Bronchial epithelial cell (primary cell): ENCODE data around the gene BMPR1B. TPM values are rescaled to one million over a fixed set of nuclear protein-coding genes. Genes with fewer than 3 reads are reported as not detected.
A peak's percentile ranks its signal among the peaks of the same experiment; 100 is the strongest.

ENCODE experiments used
- DNase-seq: peaks from one replicate; pipeline ENCODE4 v3.0.0-alpha.2; 2010; ENCODE audit warnings: low read depth
- FAIRE-seq: peaks from 2 replicates; lab custom pipeline; 2011; peaks lifted over from hg19 to GRCh38; lab: Jason Lieb, UNC
- H3K27me3 ChIP-seq: 2 replicates; pipeline ENCODE4 v1.5.1; 2011; ENCODE audit warnings: low read length; ENCODE audit not compliant: control insufficient read depth, insufficient read depth
- H3K36me3 ChIP-seq: 2 replicates; pipeline ENCODE4 v1.5.1; 2011; ENCODE audit warnings: low read length; ENCODE audit not compliant: control insufficient read depth, insufficient read depth
- H3K4me3 ChIP-seq: 2 replicates; pipeline ENCODE4 v1.5.1; 2011; ENCODE audit warnings: mild to moderate bottlenecking, low read depth, low read length, control low read depth
- total RNA-seq: library from RNA; depleted of rRNA; stranded (reverse); fragments of >200 nt; gene quantifications from 2 replicates; pipeline ENCODE4 v1.2.1, GENCODE V29; 2014
- TF ChIP-seq, protein P1 (sequence below): IDR thresholded peaks from 2 replicates; pipeline ENCODE4 v1.5.1; 2011; ENCODE audit warnings: mild to moderate bottlenecking, moderate library complexity, low read length, control low read depth, inconsistent platforms; ENCODE audit not compliant: insufficient read depth, severe bottlenecking

BMPR1B gene
- total RNA-seq, 1 donor from 2014 or later, result 15.3 TPM

- Histone ChIP-seq H3K4me3 (no peak overlapping the region), H3K27me3 (peaks cover 1% of the 10 kb centered on the region), H3K36me3 (no peaks in the 10 kb centered on the region)
- peak; percentile 3 for DNase-seq
- TF ChIP-seq, protein P1, sequence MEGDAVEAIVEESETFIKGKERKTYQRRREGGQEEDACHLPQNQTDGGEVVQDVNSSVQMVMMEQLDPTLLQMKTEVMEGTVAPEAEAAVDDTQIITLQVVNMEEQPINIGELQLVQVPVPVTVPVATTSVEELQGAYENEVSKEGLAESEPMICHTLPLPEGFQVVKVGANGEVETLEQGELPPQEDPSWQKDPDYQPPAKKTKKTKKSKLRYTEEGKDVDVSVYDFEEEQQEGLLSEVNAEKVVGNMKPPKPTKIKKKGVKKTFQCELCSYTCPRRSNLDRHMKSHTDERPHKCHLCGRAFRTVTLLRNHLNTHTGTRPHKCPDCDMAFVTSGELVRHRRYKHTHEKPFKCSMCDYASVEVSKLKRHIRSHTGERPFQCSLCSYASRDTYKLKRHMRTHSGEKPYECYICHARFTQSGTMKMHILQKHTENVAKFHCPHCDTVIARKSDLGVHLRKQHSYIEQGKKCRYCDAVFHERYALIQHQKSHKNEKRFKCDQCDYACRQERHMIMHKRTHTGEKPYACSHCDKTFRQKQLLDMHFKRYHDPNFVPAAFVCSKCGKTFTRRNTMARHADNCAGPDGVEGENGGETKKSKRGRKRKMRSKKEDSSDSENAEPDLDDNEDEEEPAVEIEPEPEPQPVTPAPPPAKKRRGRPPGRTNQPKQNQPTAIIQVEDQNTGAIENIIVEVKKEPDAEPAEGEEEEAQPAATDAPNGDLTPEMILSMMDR, result no peak
- no peak for FAIRE-seq
Measured at GRCh38 chr4:95190751-95191436, 433.1 kb downstream of the BMPR1B start.

GRCh38 chr4:95191537-95191936 lies 433.8 kb downstream of the BMPR1B start:
- Histone ChIP-seq H3K4me3 (no peak overlapping the region), H3K36me3 (no peaks in the 10 kb centered on the region), H3K27me3 (peaks cover 1% of the 10 kb centered on the region)
- no peak for FAIRE-seq
- TF ChIP-seq, protein P1, result no peak
- DNase-seq, result no peak

- TF ChIP-seq, protein P1, result no peak
- Histone ChIP-seq H3K27me3 (peaks cover 1% of the 10 kb centered on the region), H3K36me3 (no peaks in the 10 kb centered on the region), H3K4me3 (no peak overlapping the region)
- DNase-seq (no peak), FAIRE-seq (no peak)
Measured at GRCh38 chr4:95193391-95194224, 435.9 kb downstream of the BMPR1B start.

- DNase-seq (no peak), FAIRE-seq (no peak)
- peaks cover 1% of the 10 kb centered on the region for H3K27me3 ChIP-seq
- no peaks in the 10 kb centered on the region for H3K36me3 ChIP-seq
- no peak overlapping the region for H3K4me3 ChIP-seq
- TF ChIP-seq, protein P1, result no peak
Measured at GRCh38 chr4:95197353-95197752, 439.6 kb downstream of the BMPR1B start.

DNA sequence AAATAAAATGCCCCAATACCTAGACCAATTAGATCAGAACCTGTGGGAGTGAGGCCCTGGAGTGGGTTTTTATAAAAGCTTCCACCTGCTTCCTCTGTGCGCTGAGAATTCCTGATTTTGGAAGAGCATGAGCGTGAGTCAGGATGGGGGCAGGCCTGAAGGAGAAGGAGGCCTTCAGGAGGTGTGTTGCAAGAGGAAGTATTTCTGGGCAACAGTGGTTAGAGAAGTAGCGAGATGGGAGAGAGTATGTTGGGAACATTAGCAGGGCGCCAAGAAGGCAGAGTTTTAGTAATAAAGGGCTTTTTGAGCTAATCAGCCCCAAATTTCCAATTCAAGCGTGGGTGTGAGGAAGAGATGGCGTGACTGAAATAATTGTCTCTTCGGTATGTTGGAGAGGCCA lies 441.2 kb downstream of the BMPR1B start:
- FAIRE-seq, result no peak
- no peak overlapping the region for H3K4me3 ChIP-seq
- DNase-seq, result no peak
- no peaks in the 10 kb centered on the region for H3K36me3 ChIP-seq
- TF ChIP-seq, protein P1, result no peak
- peaks cover 1% of the 10 kb centered on the region for H3K27me3 ChIP-seq
